Lower leg skin (tissue), 4 donors: ENCODE data around the gene PLCG2. TPM values are rescaled to one million over a fixed set of nuclear protein-coding genes. Genes with fewer than 3 reads are reported as not detected.

Experiments
- DNase-seq, 2 donors: peaks; one replicate each; pipeline ENCODE4 v3.0.0-alpha.2; 2019; ENCODE audit warnings: low spot score in 2 of 2
- H3K4me3 ChIP-seq: fragments of 200-600 bp; sonication (generic); 2 replicates; pipeline ENCODE4 v1.5.1; 2017; ENCODE audit warnings: mild to moderate bottlenecking, low read depth; ENCODE audit not compliant: poor library complexity, severe bottlenecking
- POLR2A ChIP-seq, 2 donors: fragments of 450-650 bp; IDR thresholded peaks; one replicate each; pipeline ENCODE4 v1.6.1; 2016 to 2017; ENCODE audit warnings: antibody characterized with exemption in 2 of 2, mild to moderate bottlenecking in 1 of 2, moderate library complexity in 1 of 2
- WGBS, 2 donors: methylation state at CpG; one replicate each; pipeline ENCODE4 v1.1.5; 2018; 5-methylcytosine and 5-hydroxymethylcytosine counted together
- intact Hi-C: fragments of 100-400 bp; cut with DNase I; formaldehyde crosslinking; loops from one replicate; pipeline ENCODE4 v1.15.0; 2023; ENCODE audit warnings: low total_unique reads
- total RNA-seq, 4 donors: library from RNA; depleted of rRNA; stranded (reverse); fragments of >200 nt; gene quantifications; one replicate each; pipeline ENCODE4 v1.1.0, GENCODE V29; 2016
- TF ChIP-seq, protein P1 (sequence below), 3 donors: fragments of 450-650 bp; IDR thresholded peaks; one replicate each; pipeline ENCODE4 v1.5.1; 2016; ENCODE audit warnings: antibody characterized with exemption in 3 of 3, mild to moderate bottlenecking in 3 of 3, moderate library complexity in 2 of 3

Gene PLCG2
- total RNA-seq, 4 donors from 2014 or later: 7.0 to 14.1 (median 10.2) TPM

DNA sequence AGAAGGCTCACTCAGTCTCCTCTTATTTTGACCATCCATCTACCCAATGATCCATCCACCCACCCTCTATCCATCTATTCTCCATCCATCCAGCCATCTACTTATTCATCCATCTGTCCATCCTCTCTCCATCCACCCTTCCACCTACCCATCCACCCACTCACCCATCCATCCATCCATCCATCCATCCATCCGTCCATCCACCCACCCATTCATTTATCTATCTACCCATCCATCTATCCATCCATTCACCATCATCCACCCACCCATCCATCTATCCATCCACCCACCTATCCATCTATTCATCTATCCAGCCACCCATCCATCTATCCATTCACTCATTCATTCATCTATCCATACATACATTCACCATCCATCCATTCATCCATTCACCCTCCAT is 45.8 kb upstream of the PLCG2 start:
- no peak for DNase-seq
- H3K4me3 ChIP-seq: no peak overlapping the region
- WGBS, 2 donors: 93 to 94% methylated on average over 1 of the region's 1 CpG
- intact Hi-C loops: loop anchor here (10.0 kb wide), 1 partner anchor 528 kb away; no protein-coding TSS in a partner anchor
- TF ChIP-seq, protein P1, sequence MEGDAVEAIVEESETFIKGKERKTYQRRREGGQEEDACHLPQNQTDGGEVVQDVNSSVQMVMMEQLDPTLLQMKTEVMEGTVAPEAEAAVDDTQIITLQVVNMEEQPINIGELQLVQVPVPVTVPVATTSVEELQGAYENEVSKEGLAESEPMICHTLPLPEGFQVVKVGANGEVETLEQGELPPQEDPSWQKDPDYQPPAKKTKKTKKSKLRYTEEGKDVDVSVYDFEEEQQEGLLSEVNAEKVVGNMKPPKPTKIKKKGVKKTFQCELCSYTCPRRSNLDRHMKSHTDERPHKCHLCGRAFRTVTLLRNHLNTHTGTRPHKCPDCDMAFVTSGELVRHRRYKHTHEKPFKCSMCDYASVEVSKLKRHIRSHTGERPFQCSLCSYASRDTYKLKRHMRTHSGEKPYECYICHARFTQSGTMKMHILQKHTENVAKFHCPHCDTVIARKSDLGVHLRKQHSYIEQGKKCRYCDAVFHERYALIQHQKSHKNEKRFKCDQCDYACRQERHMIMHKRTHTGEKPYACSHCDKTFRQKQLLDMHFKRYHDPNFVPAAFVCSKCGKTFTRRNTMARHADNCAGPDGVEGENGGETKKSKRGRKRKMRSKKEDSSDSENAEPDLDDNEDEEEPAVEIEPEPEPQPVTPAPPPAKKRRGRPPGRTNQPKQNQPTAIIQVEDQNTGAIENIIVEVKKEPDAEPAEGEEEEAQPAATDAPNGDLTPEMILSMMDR (IDR thresholded peaks at IDR 0.05): no peak
- no peak for TF ChIP-seq POLR2A (IDR thresholded peaks at IDR 0.05)

DNA sequence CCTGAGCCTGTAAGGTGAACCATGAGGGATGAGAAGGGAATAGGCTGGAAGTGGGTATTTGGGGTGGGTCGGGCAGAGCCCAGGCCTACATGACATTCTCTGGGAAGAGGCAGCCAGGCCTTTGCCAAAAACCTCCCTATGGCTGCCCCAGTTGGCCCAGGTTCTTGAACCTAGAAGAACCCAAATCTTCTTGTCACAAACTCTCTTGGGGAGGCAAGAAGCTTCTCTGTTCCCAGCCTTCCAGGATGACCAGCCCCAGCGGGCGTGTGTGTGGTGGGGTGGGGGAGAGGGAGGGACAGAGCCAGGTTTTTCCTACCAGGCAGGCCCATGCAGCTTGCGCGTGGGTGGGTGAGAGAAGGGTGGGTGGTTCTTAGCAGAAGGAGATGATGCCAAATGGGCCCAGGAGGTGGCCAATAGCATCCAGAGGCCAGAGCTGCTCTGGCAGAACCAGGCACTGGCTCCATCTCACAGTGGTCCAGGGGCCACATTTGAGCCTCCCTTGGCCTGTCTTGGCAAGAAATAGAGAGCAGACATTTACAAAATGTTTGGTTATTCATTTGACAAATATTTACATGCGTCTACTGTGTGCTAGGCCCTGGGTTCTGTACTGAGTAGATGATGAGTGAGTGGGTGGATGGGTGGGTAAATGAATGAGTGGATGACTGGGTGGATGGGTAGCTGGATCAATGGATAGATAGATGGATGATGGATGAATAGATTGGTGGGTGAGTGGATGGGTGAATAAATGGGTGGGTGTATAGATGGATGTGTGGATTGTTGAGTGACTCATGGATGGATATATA is 44.3 kb upstream of the PLCG2 start:
- no peak overlapping the region for H3K4me3 ChIP-seq
- TF ChIP-seq, protein P1 (IDR thresholded peaks at IDR 0.05): no peak
- no peak for TF ChIP-seq POLR2A (IDR thresholded peaks at IDR 0.05)
- 87 to 91% methylated on average over 6 of the region's 6 CpGs for WGBS, 2 donors
- intact Hi-C loops: loop anchor here (10.0 kb wide), 1 partner anchor 530 kb away; no protein-coding TSS in a partner anchor
- no peak for DNase-seq

DNA sequence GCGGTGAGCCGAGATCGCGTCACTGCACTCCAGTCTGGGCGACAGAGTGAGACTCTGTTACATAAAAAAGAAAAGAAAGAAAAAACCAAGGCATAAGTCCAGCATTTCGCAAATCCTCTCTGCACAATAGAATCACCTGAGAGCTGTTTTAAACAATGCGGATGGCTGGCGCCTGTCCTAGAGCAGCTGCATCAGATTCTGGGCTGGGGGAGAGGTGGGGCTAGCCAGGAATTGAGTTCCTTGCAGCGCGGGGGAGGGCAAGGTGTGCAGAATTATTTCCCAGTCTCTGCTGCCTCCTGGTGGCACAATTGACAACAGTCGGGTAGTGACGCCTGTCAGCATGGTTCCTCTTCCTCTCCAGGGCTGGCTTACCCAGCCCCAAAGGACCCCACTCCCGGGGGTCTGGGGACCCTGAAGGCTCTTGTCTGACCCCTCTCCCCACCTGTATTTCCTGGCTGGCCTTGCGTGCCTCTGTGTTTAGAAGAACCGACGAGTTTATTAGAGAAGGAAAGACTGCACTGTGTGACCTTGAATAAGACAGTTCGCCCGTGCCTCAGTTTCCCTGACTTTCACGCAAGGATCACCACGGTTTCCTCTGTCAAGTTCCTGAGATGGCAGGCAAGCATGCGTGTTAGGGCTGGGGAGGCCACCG is 41.1 kb upstream of the PLCG2 start:
- DNase-seq: peak; percentile 73 to 96
- intact Hi-C loops: loop anchor here (10.0 kb wide), 1 partner anchor 533 kb away; no protein-coding TSS in a partner anchor
- TF ChIP-seq, protein P1 (IDR thresholded peaks at IDR 0.05): peak in 1 of 3 donors; percentile 74
- no peak for TF ChIP-seq POLR2A (IDR thresholded peaks at IDR 0.05)
- H3K4me3 ChIP-seq: no peak overlapping the region
- 8 to 11% methylated on average over 21 to 22 of the region's 22 CpGs for WGBS, 2 donors

DNA sequence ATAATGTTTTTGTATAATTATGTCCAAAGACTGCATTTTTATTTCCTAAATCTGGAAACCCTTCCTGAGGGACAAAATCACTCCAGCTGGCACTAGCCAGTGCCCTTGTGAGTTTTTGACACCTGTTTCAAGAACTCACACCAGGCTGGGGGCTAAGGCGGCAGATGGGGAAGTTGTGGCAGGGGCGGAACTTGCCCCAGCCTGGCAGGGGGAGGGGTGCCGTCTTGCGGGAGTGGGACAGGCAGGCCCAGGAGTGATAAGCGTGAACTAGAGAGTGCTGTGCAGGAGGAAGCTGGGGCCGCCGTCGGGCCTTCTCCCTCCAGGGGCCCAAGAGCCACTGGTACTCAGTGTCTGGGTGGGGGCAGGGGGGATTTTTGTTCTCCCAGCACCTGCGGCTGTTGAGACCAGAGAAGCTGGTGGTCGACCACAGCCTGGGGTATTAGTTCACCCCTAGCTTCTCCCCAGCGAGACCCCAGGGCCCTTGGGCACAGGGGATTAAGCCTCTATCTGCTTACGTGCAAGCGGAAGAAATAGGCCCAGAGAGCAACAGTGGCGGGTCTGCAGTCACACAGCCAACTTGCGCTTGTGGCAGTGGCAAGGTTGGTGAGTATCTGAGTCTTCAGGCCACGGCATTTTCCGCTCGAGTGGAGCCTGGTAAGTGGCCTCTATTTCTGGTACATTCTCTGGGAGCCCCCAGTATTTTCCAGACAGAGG is 40.2 kb upstream of the PLCG2 start:
- intact Hi-C loops: loop anchor here (10.0 kb wide), 1 partner anchor 534 kb away; no protein-coding TSS in a partner anchor
- TF ChIP-seq, protein P1 (IDR thresholded peaks at IDR 0.05): no peak
- TF ChIP-seq POLR2A (IDR thresholded peaks at IDR 0.05): no peak
- peak in 1 of 2 donors; percentile 87 for DNase-seq
- WGBS, 2 donors: 71 to 75% methylated on average over 18 of the region's 18 CpGs
- no peak overlapping the region for H3K4me3 ChIP-seq

DNA sequence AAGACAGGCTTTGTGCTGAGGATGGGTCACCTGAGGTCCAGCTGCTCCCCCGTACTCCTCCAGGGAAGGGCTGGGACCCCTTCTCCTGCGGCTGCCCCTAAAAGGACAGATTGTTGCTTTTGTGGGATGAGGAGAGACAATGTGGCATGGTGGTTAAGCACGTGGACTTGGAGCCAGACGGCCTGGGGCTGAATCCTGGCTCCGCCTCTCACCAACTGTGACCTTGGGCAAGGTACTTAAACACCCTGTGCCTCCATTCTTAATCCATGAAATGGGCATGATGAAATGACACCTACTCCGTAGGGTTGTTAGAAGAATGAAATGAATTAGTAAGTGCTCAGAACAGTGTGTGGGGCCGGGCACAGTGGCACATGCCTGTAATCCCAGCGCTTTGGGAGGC is 39.6 kb upstream of the PLCG2 start:
- H3K4me3 ChIP-seq: no peak overlapping the region
- no peak for DNase-seq
- no peak for TF ChIP-seq POLR2A (IDR thresholded peaks at IDR 0.05)
- TF ChIP-seq, protein P1 (IDR thresholded peaks at IDR 0.05): no peak
- intact Hi-C loops: loop anchor here (10.0 kb wide), 1 partner anchor 535 kb away; no protein-coding TSS in a partner anchor
- 84 to 89% methylated on average over 8 of the region's 8 CpGs for WGBS, 2 donors
